ENCODE measurements around the gene SSTR3. TPM values are rescaled to one million over a fixed set of nuclear protein-coding genes. Genes with fewer than 3 reads are reported as not detected.
A peak's percentile ranks its signal among the peaks of the same experiment; 100 is the strongest.

The SSTR3 gene
- total and polyA plus RNA-seq, 2 of the 13 experiments (the other 11 are each of a cell fraction or from before 2014, with no cell fraction given), result 0.08 to 0.64 TPM

DNA sequence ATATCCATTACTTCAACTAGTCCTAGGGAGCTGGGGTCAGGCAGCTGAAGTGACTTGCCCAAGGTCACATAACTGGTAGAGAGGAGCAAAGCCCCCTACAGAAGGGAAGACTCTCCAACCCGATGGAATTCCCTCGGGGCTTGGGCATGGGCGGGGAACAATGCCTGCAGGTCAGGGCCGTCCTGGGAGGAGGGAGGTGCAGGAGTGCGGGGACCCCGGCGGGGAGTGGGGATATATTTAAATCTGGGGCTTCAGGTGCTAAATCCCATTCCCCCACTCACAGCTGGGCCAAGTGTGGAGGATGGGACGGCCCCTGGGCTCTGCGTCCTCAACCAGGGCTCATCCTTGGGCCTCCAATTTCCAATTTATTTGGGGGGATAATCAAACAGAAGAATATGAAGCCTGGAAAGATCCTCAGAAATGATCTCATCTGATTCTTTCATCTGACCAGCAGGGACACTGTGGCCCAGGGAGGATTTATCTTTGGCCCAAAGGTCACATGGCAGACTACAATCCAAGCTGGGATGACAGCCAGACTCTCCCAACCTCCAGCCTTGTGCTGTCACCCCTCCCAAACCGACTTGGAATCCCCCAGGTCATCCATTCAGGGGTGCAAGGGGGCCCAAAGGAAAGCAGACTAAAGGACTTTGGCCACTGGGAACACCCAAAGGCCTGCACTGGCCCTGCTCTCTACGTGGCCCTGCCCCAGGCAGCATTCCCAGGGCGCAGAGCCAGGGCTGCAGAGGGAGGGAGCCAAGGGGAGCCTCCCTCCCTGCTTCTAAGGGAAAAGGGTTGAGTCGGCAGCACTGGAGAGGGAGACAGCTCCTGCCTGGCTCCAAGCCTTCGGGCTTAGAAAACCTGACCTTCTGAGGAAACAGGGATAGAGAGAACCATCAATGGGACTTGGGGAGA lies 15.5 kb downstream of the SSTR3 start (continued):
- TF ChIP-seq, protein P1, sequence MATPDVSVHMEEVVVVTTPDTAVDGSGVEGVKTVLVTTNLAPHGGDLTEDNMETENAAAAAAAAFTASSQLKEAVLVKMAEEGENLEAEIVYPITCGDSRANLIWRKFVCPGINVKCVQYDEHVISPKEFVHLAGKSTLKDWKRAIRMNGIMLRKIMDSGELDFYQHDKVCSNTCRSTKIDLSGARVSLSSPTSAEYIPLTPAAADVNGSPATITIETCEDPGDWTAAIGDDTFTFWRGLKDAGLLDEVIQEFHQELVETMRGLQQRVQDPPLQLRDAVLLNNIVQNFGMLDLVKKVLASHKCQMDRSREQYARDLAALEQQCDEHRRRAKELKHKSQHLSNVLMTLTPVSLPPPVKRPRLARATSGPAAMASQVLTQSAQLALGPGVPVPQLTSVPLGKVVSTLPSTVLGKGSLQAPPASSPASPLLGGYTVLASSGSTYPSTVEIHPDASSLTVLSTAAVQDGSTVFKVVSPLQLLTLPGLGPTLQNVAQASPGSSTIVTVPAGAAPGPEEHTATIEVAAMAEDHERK (CRISPR knock-in tag; IDR thresholded peaks at IDR 0.05; ENCODE audit: low read depth), result no peak
- TF ChIP-seq, protein P2, sequence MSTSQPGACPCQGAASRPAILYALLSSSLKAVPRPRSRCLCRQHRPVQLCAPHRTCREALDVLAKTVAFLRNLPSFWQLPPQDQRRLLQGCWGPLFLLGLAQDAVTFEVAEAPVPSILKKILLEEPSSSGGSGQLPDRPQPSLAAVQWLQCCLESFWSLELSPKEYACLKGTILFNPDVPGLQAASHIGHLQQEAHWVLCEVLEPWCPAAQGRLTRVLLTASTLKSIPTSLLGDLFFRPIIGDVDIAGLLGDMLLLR (CRISPR knock-in tag; IDR thresholded peaks at IDR 0.05), result no peak
- TF ChIP-seq, protein P3, sequence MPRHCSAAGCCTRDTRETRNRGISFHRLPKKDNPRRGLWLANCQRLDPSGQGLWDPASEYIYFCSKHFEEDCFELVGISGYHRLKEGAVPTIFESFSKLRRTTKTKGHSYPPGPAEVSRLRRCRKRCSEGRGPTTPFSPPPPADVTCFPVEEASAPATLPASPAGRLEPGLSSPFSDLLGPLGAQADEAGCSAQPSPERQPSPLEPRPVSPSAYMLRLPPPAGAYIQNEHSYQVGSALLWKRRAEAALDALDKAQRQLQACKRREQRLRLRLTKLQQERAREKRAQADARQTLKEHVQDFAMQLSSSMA (CRISPR knock-in tag; IDR thresholded peaks at IDR 0.05), result no peak
- TF ChIP-seq, protein P4, sequence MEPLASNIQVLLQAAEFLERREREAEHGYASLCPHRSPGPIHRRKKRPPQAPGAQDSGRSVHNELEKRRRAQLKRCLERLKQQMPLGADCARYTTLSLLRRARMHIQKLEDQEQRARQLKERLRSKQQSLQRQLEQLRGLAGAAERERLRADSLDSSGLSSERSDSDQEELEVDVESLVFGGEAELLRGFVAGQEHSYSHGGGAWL (CRISPR knock-in tag; IDR thresholded peaks at IDR 0.05), result no peak
- TF ChIP-seq GATA4 (IDR thresholded peaks at IDR 0.05; ENCODE audit: borderline replicate concordance, low read depth), result no peak
- TF ChIP-seq, protein P5, sequence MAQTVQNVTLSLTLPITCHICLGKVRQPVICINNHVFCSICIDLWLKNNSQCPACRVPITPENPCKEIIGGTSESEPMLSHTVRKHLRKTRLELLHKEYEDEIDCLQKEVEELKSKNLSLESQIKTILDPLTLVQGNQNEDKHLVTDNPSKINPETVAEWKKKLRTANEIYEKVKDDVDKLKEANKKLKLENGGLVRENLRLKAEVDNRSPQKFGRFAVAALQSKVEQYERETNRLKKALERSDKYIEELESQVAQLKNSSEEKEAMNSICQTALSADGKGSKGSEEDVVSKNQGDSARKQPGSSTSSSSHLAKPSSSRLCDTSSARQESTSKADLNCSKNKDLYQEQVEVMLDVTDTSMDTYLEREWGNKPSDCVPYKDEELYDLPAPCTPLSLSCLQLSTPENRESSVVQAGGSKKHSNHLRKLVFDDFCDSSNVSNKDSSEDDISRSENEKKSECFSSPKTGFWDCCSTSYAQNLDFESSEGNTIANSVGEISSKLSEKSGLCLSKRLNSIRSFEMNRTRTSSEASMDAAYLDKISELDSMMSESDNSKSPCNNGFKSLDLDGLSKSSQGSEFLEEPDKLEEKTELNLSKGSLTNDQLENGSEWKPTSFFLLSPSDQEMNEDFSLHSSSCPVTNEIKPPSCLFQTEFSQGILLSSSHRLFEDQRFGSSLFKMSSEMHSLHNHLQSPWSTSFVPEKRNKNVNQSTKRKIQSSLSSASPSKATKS (CRISPR knock-in tag; IDR thresholded peaks at IDR 0.05), result no peak
- 0 out of 2 replicates have a peak, but pooled peaks have one; percentile 24 for TF ChIP-seq ATF1 (CRISPR knock-in tag; IDR thresholded peaks at IDR 0.05)
- TF ChIP-seq TARDBP (CRISPR knock-in tag; IDR thresholded peaks at IDR 0.05), result peak; percentile 76
- TF ChIP-seq, protein P6, sequence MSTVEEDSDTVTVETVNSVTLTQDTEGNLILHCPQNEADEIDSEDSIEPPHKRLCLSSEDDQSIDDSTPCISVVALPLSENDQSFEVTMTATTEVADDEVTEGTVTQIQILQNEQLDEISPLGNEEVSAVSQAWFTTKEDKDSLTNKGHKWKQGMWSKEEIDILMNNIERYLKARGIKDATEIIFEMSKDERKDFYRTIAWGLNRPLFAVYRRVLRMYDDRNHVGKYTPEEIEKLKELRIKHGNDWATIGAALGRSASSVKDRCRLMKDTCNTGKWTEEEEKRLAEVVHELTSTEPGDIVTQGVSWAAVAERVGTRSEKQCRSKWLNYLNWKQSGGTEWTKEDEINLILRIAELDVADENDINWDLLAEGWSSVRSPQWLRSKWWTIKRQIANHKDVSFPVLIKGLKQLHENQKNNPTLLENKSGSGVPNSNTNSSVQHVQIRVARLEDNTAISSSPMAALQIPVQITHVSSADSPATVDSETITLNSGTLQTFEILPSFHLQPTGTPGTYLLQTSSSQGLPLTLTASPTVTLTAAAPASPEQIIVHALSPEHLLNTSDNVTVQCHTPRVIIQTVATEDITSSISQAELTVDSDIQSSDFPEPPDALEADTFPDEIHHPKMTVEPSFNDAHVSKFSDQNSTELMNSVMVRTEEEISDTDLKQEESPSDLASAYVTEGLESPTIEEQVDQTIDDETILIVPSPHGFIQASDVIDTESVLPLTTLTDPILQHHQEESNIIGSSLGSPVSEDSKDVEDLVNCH (CRISPR knock-in tag; IDR thresholded peaks at IDR 0.05), result no peak
- TF ChIP-seq, protein P7, sequence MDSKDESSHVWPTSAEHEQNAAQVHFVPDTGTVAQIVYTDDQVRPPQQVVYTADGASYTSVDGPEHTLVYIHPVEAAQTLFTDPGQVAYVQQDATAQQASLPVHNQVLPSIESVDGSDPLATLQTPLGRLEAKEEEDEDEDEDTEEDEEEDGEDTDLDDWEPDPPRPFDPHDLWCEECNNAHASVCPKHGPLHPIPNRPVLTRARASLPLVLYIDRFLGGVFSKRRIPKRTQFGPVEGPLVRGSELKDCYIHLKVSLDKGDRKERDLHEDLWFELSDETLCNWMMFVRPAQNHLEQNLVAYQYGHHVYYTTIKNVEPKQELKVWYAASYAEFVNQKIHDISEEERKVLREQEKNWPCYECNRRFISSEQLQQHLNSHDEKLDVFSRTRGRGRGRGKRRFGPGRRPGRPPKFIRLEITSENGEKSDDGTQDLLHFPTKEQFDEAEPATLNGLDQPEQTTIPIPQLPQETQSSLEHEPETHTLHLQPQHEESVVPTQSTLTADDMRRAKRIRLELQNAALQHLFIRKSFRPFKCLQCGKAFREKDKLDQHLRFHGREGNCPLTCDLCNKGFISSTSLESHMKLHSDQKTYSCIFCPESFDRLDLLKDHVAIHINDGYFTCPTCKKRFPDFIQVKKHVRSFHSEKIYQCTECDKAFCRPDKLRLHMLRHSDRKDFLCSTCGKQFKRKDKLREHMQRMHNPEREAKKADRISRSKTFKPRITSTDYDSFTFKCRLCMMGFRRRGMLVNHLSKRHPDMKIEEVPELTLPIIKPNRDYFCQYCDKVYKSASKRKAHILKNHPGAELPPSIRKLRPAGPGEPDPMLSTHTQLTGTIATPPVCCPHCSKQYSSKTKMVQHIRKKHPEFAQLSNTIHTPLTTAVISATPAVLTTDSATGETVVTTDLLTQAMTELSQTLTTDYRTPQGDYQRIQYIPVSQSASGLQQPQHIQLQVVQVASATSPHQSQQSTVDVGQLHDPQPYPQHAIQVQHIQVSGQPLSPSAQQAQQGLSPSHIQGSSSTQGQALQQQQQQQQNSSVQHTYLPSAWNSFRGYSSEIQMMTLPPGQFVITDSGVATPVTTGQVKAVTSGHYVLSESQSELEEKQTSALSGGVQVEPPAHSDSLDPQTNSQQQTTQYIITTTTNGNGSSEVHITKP (CRISPR knock-in tag; IDR thresholded peaks at IDR 0.05; ENCODE audit: low read depth), result peak; percentile 97
- no peak for TF ChIP-seq PHF5A (CRISPR knock-in tag; IDR thresholded peaks at IDR 0.05; ENCODE audit: low read depth, unreplicated experiment)
- no peak for TF ChIP-seq TBX3 (IDR thresholded peaks at IDR 0.05; ENCODE audit: borderline replicate concordance)
